Measurements from ENCODE around the gene ZNF507.
"Not testable (repeated sequence)": the region's sequence is repeated elsewhere in the genome, so short reads cannot be mapped to it uniquely, and the experiment has no call there.

GRCh38 chr19:32423944-32424343 lies 78.5 kb downstream of the ZNF507 start:
- not testable (repeated sequence) for TF ChIP-seq YY1 (IDR thresholded peaks at IDR 0.05; ENCODE audit: insufficient read depth, insufficient read length); SUZ12 (IDR thresholded peaks at IDR 0.05; ENCODE audit: extremely low read depth, insufficient read depth, insufficient read length)

Measured in NT2/D1 (cell line).